HG02884 (cell line): ENCODE data around the gene NXT1.

Experiments
- ATAC-seq: cut with Tn5 transposase; IDR thresholded peaks from one replicate; pipeline ENCODE4 v1.9.1; 2021; ENCODE audit warnings: mild to moderate bottlenecking, moderate library complexity; ENCODE audit not compliant: unreplicated experiment

NXT1 gene

DNA sequence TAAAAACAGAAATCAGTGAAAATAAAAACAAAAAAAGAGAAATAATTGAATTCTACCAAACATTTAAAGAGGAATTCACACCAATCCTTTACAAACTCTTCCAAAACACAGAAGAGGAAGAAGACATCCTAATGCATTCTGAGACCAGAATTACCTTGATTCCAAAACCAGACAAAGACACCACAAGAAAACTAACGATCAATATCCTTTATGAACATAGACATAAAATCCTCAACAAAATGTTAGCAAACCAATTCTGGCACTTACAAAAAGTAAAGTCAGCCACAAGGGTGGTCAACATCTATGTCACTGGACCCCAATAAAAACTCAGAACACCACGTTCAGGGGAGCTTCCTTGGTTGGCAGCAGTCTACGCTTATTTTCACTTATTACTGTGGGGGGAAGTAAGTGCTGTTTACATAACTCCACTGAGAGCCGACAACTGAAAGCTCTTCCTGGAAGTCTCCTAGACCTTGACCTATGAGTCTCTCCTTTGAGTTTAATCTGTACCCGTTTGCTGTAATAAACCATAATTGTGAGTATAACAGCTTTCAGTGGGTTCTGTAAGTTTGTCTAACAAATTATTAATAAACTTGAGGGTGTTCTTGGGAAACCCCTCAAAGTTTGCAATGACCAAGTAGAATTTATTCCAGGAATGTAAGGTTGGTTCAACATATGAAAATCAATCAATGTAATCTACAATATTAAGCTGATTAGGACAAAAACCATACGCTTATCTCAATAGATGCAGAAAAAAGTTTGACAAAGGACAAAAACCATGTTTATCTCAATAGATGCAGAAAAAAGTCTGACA lies 35.9 kb downstream of the NXT1 start:
- no peak for ATAC-seq

DNA sequence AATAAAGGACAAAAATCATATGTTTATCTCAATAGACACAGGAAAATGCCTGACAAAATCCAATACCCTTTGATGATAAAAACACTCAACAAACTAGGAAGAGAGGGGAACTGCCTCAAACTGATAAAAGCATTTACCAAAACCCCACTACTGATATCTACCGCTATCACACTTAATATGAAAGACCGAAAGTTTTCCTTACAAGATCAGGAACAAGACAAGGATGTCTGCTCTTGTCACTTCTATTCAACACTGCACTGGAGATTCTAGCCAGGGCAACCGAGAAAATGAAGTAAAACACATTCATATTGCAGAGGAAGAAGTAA lies 36.5 kb downstream of the NXT1 start:
- no peak for ATAC-seq

DNA sequence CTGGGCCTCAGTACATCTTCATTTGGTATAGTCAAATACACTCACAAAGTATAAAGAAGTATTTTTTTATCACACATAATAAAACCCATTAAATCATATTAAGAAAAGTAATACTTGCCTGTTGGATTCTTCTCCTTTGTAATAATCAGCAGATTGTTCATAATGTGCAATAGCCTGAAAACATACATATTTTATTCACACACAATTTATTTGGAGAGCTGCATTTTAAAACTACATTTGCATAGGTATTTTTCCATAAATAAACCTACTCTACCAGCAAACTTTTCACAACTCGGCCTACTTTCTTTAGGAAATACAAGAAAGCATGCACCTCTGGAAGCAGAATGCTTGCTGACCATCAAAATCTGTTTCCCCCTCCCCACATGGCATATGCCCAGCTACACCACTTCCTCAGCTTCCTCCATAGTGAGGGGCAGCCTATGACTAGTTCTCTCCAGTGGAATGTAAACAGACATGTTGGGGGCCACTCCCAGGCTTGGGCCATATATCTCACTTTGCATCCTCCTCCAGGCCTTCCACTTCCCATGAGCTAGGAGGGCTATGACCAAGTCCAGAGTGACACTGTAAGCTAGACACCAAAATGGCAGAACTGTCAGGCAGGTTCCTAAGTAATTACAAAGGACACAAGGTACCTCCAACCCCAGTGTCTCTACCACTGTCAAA lies 39.6 kb downstream of the NXT1 start:
- no peak for ATAC-seq

DNA sequence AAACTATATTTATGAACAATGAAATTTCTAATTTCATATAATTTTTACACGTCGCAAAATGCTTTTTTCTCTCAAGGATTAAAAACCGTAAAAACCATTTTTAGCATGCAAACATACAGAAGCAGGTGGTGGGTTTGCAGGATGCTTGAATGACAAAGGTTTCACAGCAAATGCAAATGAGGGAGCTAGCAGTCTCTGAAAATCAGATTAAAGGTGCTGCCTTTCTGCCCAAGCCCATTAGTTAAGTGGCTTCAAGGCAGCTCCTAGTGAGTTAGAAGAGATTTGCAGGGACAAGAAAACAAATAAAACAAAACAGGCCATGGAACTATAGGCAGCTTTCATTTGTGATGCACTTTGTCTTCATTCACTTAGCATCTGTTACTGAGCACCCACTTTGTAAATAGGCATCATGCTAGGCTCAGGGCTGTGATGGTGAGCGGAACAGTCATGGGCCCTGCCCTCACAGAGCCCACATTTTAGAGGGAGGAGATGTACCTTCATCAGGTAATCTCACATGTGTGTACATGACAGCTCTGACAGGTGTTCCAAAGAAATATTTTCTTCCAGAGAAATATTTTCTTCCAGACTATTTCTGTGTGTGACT lies 41.2 kb downstream of the NXT1 start:
- no peak for ATAC-seq

DNA sequence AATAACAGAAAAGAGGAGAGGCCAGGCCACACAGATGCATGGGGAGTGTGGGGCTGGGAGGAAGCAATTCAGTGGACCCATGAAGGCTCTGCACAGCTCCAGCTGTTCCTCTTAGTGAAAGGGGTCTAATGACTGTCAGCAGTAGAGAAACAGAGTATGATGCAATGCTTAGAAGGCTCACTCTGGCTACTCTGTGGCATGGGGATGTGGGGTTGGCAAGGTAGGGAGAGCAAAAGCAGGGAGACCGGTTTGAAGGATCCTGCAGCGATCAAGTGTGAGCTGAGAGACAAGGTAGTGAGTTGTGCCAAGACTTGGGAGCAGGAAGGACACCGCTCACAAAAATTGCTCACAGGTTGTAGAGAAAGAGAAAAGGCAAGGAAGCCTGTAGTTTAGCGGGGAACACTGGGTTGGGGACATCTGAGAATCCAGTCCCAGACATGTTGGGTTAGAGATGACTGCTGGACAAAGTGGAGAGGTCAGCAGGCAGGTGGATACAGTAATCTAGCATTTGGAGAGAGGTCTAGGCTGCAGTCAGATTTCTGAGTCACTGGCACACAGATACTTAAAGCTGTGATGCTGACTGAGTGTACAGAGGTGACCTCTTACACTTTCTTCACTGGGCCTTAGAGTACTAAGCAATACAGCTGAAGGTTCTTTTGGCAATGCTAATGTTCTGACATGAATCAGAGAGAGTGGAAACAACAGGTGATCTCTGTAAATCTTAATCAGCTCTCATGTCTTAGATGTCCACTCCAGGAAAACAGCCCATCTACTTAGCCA lies 43.6 kb downstream of the NXT1 start:
- ATAC-seq = no peak

DNA sequence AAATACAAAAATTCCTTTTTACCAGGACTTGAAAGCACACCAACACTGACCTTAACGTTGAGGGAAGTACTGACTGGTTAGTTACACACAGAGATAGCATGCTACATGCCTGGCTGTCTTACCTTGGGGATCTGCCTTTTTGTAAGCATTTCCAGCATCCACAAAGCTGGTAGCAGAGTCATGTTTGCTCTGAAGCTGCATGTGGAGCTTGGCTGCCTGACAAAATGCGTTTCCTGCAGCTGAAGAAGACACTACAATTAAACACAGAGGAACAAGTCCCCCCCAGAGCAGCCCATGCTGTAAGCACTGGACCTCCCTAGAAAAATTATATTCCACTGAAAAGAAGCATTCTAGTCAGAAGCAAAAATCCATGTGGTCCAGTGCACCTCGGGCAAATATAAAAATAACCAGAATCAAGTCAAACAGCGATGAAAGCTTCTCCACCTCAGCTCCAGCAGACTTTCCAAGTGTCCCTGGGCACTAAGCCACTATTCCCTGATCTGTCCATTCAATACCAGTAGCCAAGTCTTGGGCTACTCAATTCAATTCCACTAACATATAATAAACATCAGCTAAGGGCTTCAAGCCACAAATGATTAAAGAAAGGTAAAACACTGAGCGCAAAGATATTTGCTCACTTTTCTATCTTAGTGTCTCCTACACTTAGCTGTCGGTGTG lies 46.5 kb downstream of the NXT1 start:
- no peak for ATAC-seq

DNA sequence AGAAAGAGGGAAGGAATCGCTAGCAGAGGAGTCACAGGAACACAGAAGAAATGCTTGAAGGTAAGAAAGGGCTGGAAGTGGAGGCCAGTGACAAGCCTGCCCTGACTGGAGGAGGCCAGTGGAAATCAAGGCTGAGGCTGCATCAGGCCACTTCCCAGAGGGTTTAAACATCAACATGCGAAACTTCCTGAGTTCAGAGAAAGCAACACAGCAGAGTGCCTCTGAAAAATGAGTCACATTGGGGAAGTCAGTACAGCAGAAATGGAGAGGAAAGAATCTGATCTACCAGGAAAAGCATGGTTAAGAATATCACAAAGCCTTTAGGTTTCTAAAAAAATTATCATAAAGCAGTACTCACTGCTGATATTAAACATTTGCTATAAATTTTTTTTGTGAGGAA lies 47.4 kb downstream of the NXT1 start:
- no peak for ATAC-seq

DNA sequence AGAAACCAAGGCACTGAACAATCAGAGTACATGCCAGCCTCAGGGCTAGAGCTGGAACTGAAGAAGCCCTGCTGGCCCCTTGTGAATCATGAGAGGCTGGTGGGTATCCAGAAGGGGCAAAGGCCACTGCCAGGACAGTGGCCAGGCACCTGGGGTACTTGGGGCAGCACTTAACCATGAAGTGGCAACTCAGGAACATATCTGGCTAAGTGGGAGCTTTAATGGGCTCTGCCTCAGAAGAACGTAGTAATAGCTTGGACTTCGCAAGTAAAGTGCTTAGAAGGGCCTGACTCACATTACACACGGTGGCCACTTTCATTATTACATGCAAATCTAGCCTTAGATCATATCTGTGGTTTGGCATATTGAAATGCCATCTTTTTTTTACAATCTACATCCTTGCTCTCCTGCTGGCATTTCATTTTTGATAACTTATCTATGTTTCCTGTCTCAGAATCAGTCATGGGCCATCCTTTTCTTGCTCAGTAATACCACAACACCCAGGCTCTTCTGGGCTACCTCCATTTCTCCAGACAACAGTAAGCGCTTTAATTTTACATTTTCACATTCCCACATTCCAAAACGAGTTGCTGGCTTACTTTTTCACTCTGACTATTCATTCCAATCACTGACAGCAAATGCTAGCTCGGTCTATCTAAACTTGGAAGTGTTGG lies 49.1 kb downstream of the NXT1 start:
- ATAC-seq = peak; percentile 75

DNA sequence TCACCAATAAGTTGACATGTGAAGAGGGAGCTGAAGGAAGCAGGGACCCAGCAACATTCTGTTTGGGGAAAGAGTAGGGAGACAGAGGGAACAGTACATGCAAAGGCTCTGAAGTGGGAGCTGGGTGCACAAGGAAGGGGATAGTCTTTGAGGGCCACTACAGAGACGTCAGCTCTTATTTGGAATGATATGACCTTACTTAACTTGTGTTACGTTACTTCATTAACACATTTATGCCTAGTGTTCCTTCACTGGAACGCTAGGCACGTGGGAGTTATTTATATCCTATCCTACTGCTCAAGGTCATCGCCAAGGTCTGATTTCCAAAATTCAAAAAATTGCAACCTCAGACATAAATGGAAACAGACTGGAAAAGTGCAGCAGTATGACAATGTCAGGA lies 50.5 kb downstream of the NXT1 start:
- no peak for ATAC-seq

DNA sequence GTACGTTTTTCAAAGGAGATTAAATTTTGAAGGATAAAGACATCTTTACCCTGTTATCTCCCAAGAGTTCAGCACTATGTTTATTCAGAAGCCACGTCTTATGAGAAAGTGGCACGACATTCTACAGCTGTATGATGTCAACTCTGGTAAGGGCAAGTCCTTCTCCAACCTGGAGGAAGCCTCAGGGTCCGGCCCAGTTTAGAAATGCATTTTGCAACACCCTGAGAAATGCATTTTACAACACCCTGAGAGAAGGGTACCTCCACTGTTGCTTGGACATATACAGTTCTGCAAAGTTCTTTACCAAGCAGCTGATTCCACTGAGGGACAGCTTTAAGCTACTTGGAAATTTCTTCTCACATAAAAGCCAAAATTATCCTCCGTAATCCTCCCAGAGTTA lies 53.2 kb downstream of the NXT1 start:
- no peak for ATAC-seq

DNA sequence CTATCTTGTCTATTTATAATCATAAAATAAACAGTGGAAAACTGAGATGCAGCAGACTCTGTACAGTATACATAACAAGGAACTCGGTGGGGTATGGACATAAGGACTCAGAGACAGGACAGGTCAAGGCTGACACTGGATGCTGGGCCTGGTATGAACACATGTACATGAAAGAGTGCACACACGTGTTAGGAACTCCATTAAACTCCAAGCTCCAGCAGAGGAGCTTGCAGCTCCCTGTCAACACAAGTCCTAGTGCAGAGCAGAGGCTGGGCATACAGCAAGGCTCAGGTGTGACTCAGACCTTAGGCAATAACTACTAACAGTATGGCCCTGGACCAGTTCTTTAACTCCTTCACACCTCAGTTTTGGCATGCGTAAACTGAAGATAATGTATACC lies 53.6 kb downstream of the NXT1 start:
- no peak for ATAC-seq
